HG02884 (cell line): ENCODE data around the gene CLRN3.
A peak's percentile ranks its signal among the peaks of the same experiment; 100 is the strongest.

Experiments
- ATAC-seq: cut with Tn5 transposase; IDR thresholded peaks from one replicate; pipeline ENCODE4 v1.9.1; 2021; ENCODE audit warnings: mild to moderate bottlenecking, moderate library complexity; ENCODE audit not compliant: unreplicated experiment

CLRN3 gene

GRCh38 chr10:127875449-127875765, 17.3 kb downstream of the CLRN3 start:
- ATAC-seq = no peak

- no peak for ATAC-seq
Observed at GRCh38 chr10:127874671-127875448, 17.9 kb downstream of the CLRN3 start.

GRCh38 chr10:127873901-127874470, 18.8 kb downstream of the CLRN3 start:
- no peak for ATAC-seq

GRCh38 chr10:127872871-127873600, 19.7 kb downstream of the CLRN3 start:
- ATAC-seq = no peak

GRCh38 chr10:127872011-127872761, 20.6 kb downstream of the CLRN3 start:
- no peak for ATAC-seq

- ATAC-seq = no peak
Observed at GRCh38 chr10:127871631-127872010, 21.1 kb downstream of the CLRN3 start.

- ATAC-seq = no peak
Observed at GRCh38 chr10:127869329-127869728, 23.4 kb downstream of the CLRN3 start.

- ATAC-seq = no peak
Observed at GRCh38 chr10:127867805-127868204, 24.9 kb downstream of the CLRN3 start.

- no peak for ATAC-seq
Observed at GRCh38 chr10:127866276-127867013, 26.3 kb downstream of the CLRN3 start.

- no peak for ATAC-seq
Observed at GRCh38 chr10:127863231-127863825, 29.4 kb downstream of the CLRN3 start.

- no peak for ATAC-seq
Observed at GRCh38 chr10:127860592-127860991, 32.1 kb downstream of the CLRN3 start.

- no peak for ATAC-seq
Observed at GRCh38 chr10:127855976-127856375, 36.8 kb downstream of the CLRN3 start.

GRCh38 chr10:127855591-127855881, 37.2 kb downstream of the CLRN3 start:
- no peak for ATAC-seq

- peak; percentile 53 for ATAC-seq
Observed at GRCh38 chr10:127854769-127855590, 37.8 kb downstream of the CLRN3 start.

- ATAC-seq = peak; percentile 58
Observed at GRCh38 chr10:127853868-127854768, 38.6 kb downstream of the CLRN3 start.

GRCh38 chr10:127852456-127852855, 40.3 kb downstream of the CLRN3 start:
- no peak for ATAC-seq

- ATAC-seq = no peak
Observed at GRCh38 chr10:127851661-127852194, 41.0 kb downstream of the CLRN3 start.

GRCh38 chr10:127850944-127851343, 41.8 kb downstream of the CLRN3 start:
- ATAC-seq = no peak
